ENCODE measurements around the gene SRPRB.
A peak's percentile ranks its signal among the peaks of the same experiment; 100 is the strongest.
"Not testable (repeated sequence)": the region's sequence is repeated elsewhere in the genome, so short reads cannot be mapped to it uniquely, and the experiment has no call there.

The SRPRB gene

GRCh38 chr3:133779626-133780203 lies 25.9 kb upstream of the SRPRB start:
- DNase-seq: no peak

DNA sequence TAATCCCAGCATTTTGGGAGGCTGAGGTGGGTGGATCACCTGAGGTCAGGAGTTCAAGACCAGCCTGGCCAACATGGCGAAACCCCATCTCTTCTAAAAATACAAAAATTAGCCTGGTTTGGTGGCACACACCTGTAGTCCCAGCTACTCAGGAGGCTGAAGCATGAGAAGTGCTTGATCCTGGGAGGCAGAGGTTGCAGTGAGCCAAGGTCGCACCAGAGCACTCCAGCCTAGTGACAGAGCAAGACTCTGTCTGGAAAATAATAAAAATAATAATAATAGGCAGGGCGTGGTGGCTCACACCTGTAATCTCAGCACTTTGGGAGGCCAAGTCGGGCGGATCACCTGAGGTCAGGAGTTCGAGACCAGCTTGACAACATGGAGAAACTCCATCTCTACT lies 24.9 kb upstream of the SRPRB start:
- not testable (repeated sequence) for DNase-seq

GRCh38 chr3:133781570-133781969 lies 24.0 kb upstream of the SRPRB start:
- no peak for DNase-seq

GRCh38 chr3:133782454-133782853 lies 23.2 kb upstream of the SRPRB start:
- DNase-seq: no peak

DNA sequence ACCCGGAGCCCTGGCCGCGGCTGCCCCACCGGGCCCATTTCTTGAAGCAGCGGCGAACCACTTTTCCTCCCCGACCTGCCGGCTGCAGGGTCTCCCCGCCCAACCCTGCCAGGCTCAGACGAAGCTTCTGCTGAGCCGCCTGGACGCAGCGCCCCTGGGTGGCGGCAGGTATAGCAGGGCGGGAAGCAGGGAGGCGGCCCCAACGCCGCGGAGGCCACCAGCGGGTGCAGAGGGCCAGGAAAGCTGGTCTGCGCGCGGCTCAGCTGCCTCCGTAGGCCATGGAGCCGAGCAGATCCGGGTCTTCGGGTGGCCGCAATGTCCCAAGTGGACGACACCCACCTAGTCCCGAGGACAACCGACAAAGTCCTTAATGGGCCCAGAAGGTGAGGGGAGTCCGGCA lies 21.9 kb upstream of the SRPRB start:
- DNase-seq: no peak

DNA sequence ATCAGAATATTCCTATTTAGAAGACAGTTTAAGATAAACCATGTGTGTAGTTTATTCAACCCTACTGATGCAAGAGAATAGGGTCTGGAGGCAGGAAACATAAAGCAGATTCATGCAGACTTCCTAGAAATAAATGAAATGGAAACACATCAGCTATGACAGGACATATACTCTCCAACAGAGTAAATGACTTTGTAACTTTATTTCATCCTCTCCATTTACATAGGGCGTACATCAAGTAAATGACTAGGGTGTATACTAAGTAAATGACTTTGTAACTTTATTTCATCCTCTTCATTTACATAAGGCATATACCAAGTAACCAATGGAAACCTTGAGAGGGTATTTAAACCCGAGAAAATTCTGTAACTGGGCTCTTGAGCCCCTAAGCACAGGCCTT lies 17.6 kb upstream of the SRPRB start:
- DNase-seq: no peak

- DNase-seq: no peak
Measured at GRCh38 chr3:133792171-133792763, 13.3 kb upstream of the SRPRB start.

DNA sequence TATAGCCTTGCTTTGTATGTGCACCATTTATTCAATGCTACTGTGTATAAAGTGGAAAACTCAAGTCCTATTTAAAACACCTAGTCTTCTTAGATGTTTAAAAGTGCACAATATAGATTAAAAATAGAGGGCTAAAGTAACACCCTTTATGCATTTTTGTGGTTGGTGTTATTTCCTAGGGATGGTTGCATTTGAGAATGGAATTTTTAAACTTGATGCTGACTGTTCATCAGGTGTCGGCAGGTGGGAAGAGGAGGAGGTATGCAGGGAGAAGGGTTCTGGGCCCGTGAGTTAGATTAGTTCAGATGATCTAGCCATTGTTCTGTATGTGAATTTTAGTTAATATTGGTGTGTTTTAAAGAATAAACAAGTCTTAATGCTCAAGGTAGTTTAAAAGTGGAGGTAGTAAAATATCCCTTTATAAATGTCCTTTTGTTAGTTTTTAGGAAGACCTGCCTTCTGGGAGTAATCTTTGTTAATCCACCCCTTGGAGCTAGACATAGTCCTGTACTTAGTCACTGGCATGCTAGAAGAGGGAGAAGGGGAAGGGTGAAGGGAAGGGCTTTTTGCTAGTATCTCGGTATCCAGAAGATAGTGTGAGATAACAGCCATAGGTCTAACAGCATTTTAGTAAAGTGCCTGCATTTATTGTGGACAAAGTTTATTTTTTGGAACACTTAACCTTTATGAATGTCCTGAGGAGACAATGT lies 8.1 kb upstream of the SRPRB start:
- DNase-seq: no peak

DNA sequence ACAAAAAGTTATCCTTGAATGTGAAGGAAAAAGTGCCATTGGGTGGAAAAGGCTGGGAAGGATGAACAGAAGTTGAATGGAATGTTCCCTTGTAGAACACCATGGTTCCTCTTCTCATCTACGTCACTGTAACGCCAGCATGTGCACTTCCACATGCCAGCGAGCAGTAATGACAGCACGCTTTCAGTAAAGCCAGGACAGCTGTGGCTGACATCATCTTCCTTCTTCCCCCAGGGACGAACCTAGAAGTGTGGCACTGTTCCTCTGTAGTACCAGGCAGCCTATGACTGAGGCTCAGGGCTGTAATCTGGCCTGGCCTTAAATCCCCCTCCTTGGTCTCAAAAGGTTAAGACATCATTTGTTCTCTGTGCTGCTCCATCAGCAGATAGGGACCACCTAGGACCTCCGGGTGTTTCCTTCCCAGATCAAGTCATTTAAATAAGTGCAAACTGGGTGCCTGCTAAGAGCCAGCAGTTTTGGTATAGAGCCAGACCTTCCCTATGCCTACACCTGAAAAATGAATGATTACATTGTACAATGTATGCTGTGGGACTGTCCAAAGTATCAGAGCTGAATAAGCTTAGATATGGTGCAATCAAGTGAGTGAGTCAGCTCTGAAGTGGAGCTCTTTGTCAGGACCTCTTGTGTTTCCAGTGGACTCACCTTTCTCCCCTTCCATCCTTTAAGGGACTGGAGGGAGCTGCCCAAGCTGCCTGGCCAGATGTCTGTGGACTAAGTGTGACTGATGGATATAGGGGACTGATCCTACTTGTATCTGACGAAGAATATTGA lies 5.6 kb upstream of the SRPRB start:
- no peak for DNase-seq

GRCh38 chr3:133803469-133803868 lies 2.1 kb upstream of the SRPRB start:
- DNase-seq: no peak

DNA sequence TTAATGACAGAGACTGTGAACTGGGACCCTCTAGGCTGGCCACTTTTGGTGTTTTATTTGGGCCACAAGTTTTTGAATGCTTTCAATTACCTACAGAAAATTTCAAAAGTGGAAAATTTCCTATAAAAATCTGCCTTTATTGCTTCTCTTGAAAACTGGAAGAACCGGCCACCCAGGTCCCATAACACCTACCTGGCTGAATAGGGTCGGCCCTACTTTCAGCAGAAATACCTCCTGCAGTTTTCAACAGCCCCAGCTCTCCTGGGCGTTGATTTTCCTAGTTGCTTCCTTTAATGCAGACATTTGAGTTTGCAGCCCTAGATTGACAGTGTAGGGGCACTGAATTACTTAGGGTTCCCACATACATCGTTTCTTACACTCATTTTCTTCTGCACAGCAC lies 719 bp upstream of the SRPRB start:
- DNase-seq: no peak

DNA sequence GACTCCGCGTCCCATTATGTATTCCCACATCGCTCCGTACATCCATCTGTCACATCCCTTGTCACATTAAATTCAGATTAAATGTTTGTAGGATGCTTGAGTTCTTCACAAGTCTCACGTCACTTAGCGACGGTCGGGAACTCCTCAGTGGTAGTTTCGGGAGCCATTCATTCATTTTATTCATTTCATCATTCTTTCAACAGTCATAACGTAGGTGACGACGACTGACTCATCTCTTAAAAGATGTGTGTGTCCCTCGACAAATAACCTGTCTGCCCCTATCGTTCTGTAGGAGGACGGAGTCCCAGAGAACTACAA lies 272 bp upstream of the SRPRB start:
- DNase-seq: peak; percentile 70

- DNase-seq: no peak
Measured at GRCh38 chr3:133812872-133813271, 7.3 kb downstream of the SRPRB start.

GRCh38 chr3:133815386-133815785 lies 9.8 kb downstream of the SRPRB start:
- no peak for DNase-seq

DNA sequence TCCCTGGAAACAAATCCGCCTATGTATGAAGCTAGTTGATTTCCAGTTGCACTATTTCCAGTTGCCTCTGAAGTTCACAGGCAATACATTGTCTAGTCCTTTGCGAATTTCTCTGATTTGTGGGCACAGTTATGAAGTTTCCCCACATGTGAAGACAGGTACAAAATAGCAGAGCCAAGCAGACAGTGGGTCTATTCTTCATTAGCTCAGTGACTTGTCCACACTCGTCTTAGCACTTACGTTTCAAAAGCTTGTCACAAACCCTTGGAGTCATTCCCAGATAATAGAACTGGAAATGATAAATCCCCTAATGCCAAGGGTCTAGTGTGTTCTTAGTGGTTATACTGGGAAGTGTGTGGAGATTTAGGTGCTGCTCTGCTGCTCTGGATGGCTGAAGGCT lies 14.5 kb downstream of the SRPRB start:
- no peak for DNase-seq

- no peak for DNase-seq
Measured at GRCh38 chr3:133820889-133821675, 15.5 kb downstream of the SRPRB start.

GRCh38 chr3:133821767-133822638 lies 16.4 kb downstream of the SRPRB start:
- DNase-seq: no peak

DNA sequence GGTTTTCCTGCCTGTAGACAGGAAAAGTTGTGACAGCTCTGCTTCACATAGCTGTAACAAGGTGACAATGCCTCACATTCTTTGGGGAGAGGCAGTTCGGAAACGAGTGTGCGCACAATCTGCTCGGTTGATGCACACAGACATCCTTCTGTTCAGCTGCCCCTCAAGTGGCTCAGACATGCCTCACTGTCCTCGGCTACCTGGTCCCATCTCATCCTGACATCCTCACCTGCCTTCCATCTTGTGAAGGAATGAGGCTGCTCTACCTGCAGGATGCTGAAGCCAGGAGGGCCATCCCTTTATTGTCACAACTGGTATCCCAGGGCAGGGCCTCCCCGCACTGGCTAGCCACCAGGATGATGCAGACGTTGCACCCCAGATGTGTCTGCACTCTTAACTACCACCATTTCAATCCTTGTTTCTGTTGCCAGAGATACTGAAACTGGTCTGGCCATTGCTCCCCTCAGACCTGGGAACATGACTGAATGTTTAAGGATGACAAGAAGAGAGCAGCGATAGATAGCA lies 19.4 kb downstream of the SRPRB start:
- no peak for DNase-seq

- DNase-seq: no peak
Measured at GRCh38 chr3:133825969-133826727, 20.5 kb downstream of the SRPRB start.

GRCh38 chr3:133827136-133827535 lies 21.5 kb downstream of the SRPRB start:
- DNase-seq: no peak

DNA sequence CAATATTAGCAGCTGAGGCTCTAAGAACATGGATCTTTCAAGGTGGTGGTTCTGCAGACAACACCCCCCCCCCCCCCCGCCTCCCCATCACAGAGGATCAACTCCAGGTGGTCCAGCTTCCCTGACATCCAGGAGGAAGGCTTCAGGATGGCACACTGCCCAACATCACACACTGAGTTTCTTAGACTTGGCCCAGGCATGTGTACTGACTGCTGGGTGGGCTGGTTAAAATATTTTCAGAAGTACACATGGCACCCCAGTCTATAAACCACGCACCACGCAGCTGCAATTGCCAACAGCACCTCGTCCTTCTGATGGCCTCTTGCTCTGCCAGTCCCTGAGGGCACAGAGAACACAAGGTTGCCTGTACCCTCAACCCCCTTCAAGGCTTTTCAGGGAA lies 22.1 kb downstream of the SRPRB start:
- DNase-seq: no peak
